ENCODE data around the gene NFKB1. TPM values are rescaled to one million over a fixed set of nuclear protein-coding genes. Genes with fewer than 3 reads are reported as not detected.
"Not testable (repeated sequence)": the region's sequence is repeated elsewhere in the genome, so short reads cannot be mapped to it uniquely, and the experiment has no call there.

Gene NFKB1
- total and polyA plus RNA-seq, 2 donors (not counting 1 experiment from before 2014, with no cell fraction given) = 32.0 to 88.1 TPM

- Mint-ChIP-seq H3K27ac (no peak overlapping the region), H3K4me1 (peaks cover 3% of the 10 kb centered on the region), H3K9me3 (ENCODE audit: insufficient read depth) (peaks cover 12% of the 10 kb centered on the region), H3K4me3 (no peak overlapping the region), H3K27me3 (no peaks in the 10 kb centered on the region)
- DNase-seq = no peak
- no peak overlapping the region for H3K9ac ChIP-seq (ENCODE audit: low read length)
- H4K20me1 ChIP-seq (ENCODE audit: control insufficient read depth, insufficient read depth, low read length, poor library complexity, severe bottlenecking) = no peaks in the 10 kb centered on the region
- 90% methylated on average over 7 of the region's 7 CpGs for WGBS (ENCODE audit: insufficient coverage)
- H3K4me1 ChIP-seq (ENCODE audit: control insufficient read depth in 2 of 2, insufficient read depth in 2 of 2, low read length in 2 of 2) = no peaks in the 10 kb centered on the region
- H3K27me3 ChIP-seq (replicated peaks in 1 of 4; ENCODE audit: control extremely low read depth in 1 of 4, control insufficient read depth in 3 of 4, insufficient read depth in 4 of 4, low read length in 3 of 4) = no peaks in the 10 kb centered on the region
- H3K4me2 ChIP-seq (replicated peaks; ENCODE audit: low read depth, low read length, poor library complexity, severe bottlenecking) = no peak overlapping the region
- no peak overlapping the region for H3K4me3 ChIP-seq (ENCODE audit: control extremely low read depth in 1 of 5, extremely low read depth in 1 of 5, insufficient read depth in 1 of 5, low read depth in 2 of 5, low read length in 4 of 5)
- TF ChIP-seq, protein P1, sequence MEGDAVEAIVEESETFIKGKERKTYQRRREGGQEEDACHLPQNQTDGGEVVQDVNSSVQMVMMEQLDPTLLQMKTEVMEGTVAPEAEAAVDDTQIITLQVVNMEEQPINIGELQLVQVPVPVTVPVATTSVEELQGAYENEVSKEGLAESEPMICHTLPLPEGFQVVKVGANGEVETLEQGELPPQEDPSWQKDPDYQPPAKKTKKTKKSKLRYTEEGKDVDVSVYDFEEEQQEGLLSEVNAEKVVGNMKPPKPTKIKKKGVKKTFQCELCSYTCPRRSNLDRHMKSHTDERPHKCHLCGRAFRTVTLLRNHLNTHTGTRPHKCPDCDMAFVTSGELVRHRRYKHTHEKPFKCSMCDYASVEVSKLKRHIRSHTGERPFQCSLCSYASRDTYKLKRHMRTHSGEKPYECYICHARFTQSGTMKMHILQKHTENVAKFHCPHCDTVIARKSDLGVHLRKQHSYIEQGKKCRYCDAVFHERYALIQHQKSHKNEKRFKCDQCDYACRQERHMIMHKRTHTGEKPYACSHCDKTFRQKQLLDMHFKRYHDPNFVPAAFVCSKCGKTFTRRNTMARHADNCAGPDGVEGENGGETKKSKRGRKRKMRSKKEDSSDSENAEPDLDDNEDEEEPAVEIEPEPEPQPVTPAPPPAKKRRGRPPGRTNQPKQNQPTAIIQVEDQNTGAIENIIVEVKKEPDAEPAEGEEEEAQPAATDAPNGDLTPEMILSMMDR (IDR thresholded peaks at IDR 0.05) = no peak
- no peak for TF ChIP-seq EZH2 (IDR thresholded peaks at IDR 0.05; ENCODE audit: borderline replicate concordance, insufficient read depth, low read depth, low read length, poor library complexity, severe bottlenecking)
- no peak for ATAC-seq (ENCODE audit: low read depth)
- no peak overlapping the region for H3K27ac ChIP-seq (ENCODE audit: low read length in 2 of 2)
- ChIA-PET CTCF (no interaction called here), POLR2A (no interaction called here)
- H3K36me3 ChIP-seq (replicated peaks in 1 of 2; ENCODE audit: control extremely low read depth in 1 of 2, control insufficient read depth in 1 of 2, extremely low read depth in 1 of 2, insufficient read depth in 2 of 2, low read length in 1 of 2) = no peaks in the 10 kb centered on the region
- H3K79me2 ChIP-seq (ENCODE audit: control insufficient read depth, insufficient read depth, low read length) = no peaks in the 10 kb centered on the region
- H2AFZ ChIP-seq (ENCODE audit: insufficient read depth, low read depth, low read length, poor library complexity, severe bottlenecking) = no peak overlapping the region
- peaks cover 1 to 10% (median 2%) of the 10 kb centered on the region in 3 donors for H3K9me3 ChIP-seq (ENCODE audit: control extremely low read depth in 1 of 3, control insufficient read depth in 2 of 3, insufficient read depth in 1 of 3, low read length in 2 of 3)
- intact Hi-C loops (cut with micrococcal nuclease) = no loop called here
These were observed 23.0 kb upstream of the NFKB1 start for GRCh38 chr4:102478186-102478585.

GRCh38 chr4:102479832-102480231 is 21.3 kb upstream of the NFKB1 start:
- H2AFZ ChIP-seq (ENCODE audit: insufficient read depth, low read depth, low read length, poor library complexity, severe bottlenecking); H3K36me3 ChIP-seq (replicated peaks in 1 of 2; ENCODE audit: control extremely low read depth in 1 of 2, control insufficient read depth in 1 of 2, extremely low read depth in 1 of 2, insufficient read depth in 2 of 2, low read length in 1 of 2); H3K27ac ChIP-seq (ENCODE audit: low read length in 2 of 2); H3K4me3 Mint-ChIP-seq; H3K79me2 ChIP-seq (ENCODE audit: control insufficient read depth, insufficient read depth, low read length); H3K27me3 ChIP-seq (replicated peaks in 1 of 4; ENCODE audit: control extremely low read depth in 1 of 4, control insufficient read depth in 3 of 4, insufficient read depth in 4 of 4, low read length in 3 of 4); DNase-seq; CTCF ChIA-PET; H3K4me3 ChIP-seq (ENCODE audit: control extremely low read depth in 1 of 5, extremely low read depth in 1 of 5, insufficient read depth in 1 of 5, low read depth in 2 of 5, low read length in 4 of 5); H3K27ac Mint-ChIP-seq; POLR2A ChIA-PET; H3K9ac ChIP-seq (ENCODE audit: low read length); ATAC-seq (ENCODE audit: low read depth); H3K4me2 ChIP-seq (replicated peaks; ENCODE audit: low read depth, low read length, poor library complexity, severe bottlenecking); H3K4me1 ChIP-seq (ENCODE audit: control insufficient read depth in 2 of 2, insufficient read depth in 2 of 2, low read length in 2 of 2); H3K4me1 Mint-ChIP-seq; intact Hi-C loops (cut with micrococcal nuclease); H3K27me3 Mint-ChIP-seq; H4K20me1 ChIP-seq (ENCODE audit: control insufficient read depth, insufficient read depth, low read length, poor library complexity, severe bottlenecking): not testable (repeated sequence)
- H3K9me3 ChIP-seq (ENCODE audit: control extremely low read depth in 1 of 3, control insufficient read depth in 2 of 3, insufficient read depth in 1 of 3, low read length in 2 of 3) = peaks cover 1 to 13% (median 2%) of the 10 kb centered on the region in 3 donors
- peaks cover 12% of the 10 kb centered on the region for H3K9me3 Mint-ChIP-seq (ENCODE audit: insufficient read depth)
- no CpG with 5 or more reads among the region's 2 CpGs for WGBS (ENCODE audit: insufficient coverage)

Data from B cell (primary cell).